Measurements from ENCODE around the gene RNU1-3. TPM values are rescaled to one million over a fixed set of nuclear protein-coding genes. Genes with fewer than 3 reads are reported as not detected.
"Not testable (repeated sequence)": the region's sequence is repeated elsewhere in the genome, so short reads cannot be mapped to it uniquely, and the experiment has no call there.

RNU1-3 gene
- total RNA-seq, 1 donor from 2014 or later: under 0.01 TPM

DNA sequence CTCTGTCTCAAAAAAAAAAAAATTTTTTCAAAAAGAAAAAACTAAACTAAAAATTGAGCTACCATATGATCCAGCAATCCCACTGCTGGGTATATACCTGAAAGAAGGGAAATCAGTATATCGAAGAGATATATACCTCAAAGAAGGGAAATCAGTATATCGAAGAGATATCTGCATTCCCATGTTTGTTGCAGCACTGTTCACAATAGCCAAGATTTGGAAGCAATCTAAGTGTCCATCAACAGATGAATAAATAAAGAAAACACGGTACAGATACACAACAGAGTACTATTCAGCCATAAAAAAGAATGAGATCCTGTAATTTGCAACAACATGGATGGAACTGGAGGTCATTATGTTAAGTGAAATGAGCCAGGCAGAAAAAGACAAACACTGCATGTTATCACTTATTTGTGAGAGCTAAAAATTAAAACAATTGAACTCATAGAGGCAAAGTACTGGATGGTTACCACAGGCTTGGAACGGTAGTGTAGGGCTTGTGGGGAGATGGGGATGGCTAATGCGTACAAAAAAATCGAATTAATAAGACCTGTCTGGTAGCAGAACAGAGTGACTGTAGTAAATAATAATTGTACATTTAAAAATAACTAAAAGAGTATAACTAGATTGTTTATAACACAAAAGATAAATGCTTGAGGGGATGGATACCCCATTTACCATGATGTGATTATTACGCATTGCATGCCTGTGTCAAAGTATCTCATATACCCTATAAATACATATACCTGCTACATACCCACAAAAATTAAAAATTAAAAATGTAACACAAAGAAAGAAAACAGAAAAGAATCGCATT is 25.4 kb downstream of the RNU1-3 start:
- not testable (repeated sequence) for DNase-seq (ENCODE audit: extremely low read depth, low read depth, low spot score)

DNA sequence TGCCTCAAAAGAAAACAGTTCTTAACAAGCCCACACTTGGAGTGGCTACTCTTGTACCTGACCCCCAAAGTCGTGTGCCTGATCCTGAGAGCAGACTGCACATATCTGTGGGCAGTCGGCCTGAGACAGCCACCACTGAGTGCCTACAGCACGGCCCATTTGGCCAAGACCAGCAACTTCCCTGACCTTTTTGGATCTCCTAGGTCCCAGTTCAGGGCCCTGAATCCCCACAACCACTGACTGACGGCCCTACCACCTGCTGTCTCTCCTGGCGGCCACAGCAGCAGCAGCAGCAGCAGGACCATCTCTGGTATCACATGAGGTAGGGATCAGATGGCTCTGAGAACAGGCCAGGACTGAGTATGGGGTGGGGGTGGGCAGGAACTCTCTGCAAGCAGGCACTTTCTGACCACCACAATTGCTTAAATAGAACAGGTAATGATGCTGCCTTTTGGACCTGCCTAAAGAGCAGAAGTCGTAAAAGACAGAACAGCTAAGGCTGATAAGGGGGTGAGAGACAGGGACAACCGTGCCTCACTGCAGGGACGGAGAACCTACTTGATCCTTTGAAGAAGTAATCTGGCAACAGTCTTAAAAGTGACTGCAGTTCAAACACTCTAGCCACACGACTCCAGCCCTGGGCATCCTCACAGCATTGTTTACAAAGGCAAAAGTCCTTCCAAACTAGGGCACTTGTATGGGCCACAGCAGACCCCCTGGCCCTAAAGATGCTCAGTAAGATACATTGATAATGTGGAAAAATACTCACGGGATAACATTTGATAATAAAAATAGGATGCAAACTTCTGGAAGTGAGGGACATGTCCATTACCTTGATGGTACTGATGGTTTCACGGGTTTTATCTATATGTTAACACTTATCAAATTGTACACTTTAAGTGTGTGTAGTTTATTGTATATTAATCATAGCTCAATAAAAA is 27.4 kb downstream of the RNU1-3 start:
- DNase-seq (ENCODE audit: extremely low read depth, low read depth, low spot score): not testable (repeated sequence)

DNA sequence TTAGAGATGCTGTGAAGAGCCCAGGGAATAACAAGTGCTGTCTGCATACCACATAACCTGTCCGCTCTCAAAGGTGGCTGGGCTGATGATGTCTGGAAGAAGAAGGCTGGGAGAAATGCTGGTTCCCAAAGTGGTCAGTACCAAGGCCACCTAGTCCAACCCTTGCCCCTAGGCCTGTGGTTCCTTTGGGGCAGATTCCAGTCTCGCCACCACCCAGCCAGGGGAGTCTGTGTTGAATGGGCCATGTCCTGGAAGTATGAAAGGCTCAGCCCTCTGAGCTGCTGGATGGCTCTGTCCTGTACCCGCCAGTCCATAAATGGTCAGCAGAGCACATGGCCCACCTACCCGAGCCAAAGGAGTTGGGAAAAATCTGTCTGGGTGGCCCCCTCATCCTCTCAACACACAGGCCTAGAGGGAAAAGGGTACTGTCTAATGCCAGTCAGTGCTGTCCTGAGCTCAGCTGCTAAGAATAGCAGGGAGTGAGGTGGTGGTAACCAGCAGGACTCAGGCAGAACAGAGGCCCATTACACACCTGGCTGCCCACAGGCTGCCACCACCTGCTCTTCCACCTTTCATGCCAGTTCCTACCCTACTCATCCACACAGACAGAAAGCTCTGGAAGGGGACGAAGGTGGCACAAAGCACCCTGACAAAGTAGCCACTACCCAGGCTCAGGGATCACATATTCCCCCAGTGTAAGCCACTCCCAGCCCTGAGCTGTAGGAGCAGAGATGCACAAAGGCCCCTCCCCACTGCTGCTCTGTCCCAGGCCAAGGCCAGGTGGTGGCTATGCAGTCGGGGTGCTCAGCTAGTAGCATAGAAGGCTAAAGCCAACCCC is 28.6 kb downstream of the RNU1-3 start:
- DNase-seq (ENCODE audit: extremely low read depth, low read depth, low spot score): not testable (repeated sequence)

DNA sequence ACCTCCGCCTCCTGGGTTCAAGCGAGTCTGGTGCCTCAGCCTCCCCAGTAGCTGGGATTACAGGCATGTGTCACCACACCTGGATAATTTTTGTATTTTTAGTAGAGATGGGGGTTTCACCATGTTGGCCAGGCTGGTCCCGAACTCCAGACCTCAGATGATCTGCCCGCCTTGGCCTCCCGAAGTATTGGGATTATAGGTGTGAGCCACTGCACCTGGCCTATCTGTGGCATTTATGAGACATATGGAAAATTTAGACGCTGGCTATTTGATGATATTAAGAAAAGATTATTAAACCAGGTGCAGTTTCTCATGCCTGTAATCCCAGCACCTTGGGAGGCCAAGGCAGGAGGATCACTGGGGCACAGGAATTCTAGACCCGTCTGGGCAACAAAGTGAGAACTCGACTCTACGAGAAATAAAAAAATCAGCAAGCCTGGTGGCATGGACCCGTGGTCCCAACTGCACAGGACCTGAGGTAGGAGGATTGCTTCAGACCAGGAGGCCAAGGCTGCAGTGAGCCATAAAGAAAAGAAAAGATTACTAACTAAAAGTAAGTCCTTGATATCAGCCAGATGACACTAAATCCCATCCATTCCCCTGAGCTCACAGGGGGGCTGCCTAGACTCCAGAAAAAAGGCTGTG is 30.1 kb downstream of the RNU1-3 start:
- not testable (repeated sequence) for DNase-seq (ENCODE audit: extremely low read depth, low read depth, low spot score)

DNA sequence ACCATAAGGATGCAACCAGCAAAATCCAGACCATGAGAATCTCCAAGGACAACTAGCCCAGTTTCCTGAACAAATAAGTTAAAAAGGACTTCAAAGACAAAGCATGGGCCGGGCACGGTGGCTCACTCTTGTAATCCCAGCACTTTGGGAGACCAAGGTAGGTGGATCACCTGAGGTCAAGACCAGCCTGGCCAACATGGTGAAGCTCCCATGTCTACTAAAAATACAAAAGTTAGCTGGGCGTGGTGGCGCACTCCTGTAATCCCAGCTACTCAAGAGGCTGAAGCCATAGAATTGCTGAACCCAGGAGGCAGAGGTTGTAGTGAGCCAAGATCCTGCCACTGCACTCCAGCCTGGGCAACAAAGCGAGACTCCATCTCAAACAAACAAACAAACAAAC is 30.8 kb downstream of the RNU1-3 start:
- not testable (repeated sequence) for DNase-seq (ENCODE audit: extremely low read depth, low read depth, low spot score)

DNA sequence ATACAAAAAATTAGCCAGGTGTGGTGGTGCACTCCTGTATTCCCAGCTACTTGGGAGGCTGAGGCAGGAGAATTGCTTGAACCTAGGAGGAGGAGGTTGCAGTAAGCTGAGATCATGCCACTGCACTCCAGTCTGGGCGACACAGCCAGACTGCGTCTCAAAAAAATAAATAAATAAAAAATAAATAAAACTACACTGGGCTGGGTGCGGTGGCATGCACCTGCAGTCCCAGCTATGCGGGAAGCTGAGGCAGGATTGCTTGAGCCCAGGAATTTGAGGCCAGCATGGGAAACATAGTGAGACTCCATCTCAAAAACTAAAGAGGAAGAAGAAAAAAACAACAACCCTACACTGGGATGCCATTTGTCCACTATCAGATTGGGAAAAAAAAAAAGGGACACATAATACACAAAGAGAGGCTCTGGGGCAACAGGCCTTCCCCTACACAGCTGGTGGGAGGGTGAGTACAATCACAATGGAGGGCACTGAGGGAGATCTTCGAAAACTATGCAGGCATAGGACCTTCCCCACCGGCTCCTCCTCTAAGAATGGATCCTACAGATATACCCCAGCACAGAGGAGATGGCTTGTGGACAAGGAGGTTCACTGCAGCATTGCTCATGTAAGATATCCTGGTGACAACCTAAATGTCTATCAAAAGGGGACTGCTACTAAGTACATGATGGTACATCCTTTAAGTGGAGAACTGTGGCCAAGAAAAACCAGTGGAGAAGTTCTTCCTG is 33.0 kb downstream of the RNU1-3 start:
- not testable (repeated sequence) for DNase-seq (ENCODE audit: extremely low read depth, low read depth, low spot score)

DNA sequence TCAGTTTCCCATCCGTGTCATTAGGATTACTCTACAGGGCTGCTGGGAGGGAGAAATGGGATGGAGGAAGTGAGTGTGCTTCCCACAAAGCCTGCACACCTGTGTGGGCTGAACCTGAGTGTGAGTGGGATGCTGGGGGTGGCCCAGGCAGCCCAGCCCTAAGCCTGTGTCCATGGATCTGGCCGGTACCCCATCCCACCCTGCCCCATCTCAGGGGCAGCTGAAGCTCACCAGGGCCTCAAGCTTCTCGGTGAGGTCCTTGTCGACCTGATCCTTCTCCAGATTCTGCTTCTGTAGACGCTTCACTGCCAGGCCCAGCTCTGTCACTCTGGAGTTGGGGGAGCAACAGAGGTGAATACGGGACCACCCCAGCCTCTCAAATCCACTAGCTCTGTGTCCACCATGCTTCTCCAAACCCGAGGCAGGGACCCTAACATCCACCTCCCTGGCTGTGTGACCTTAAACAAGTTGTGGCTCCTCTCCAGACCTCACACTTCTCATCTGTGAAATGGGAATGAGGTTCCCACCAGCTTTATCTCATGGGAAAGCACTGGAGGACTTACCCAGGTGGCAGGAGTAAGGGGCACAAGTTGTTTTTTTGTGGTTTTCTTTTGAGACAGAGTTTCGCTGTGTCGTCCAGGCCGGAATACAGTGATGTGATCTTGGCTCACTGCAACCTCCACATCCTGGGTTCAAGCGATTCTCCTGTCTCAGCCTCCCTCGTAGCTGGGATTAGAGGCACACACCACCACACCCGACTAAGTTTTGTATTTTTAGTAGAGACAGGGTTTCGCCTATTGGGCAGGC is 34.5 kb downstream of the RNU1-3 start:
- DNase-seq (ENCODE audit: extremely low read depth, low read depth, low spot score): not testable (repeated sequence)

DNA sequence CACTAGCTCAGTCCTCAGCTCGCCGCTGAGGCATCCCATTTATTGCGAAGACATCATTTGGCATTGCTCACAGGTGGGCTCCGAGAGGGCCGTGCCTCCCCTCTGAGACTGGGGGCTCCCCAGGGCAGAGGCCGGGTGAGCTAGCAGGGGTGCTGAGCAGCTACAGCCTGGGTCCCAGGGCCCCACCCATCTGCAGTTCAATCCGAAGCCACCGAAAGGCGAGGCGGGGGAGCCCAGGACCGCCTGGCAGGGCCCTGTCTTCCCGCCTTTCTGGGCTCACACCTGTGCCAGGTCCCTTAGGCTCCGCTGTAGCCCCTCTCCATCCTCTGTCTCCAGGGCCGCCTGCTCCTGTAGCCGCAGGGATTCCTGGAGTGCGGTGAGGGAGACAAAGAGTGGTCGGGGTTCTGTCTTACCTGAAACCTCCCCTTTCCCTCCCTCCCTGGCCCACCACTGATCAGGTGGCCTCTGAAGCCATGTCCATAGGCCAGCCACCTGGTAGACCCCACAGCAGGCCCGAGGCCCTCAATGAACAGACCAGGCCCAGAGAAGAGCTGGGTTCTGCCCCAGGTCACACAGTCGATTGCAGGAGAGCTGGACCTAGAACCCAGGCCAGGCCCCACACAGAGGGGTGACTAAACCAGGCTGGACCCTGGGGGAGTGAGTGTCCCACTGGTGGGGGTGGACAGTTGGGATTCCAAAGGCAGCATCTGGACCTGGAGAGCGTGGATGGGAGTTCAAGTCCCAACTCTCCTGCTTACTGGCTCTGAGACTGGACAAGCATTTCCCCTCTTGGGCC is 35.3 kb downstream of the RNU1-3 start:
- no peak for DNase-seq (ENCODE audit: extremely low read depth, low read depth, low spot score)

DNA sequence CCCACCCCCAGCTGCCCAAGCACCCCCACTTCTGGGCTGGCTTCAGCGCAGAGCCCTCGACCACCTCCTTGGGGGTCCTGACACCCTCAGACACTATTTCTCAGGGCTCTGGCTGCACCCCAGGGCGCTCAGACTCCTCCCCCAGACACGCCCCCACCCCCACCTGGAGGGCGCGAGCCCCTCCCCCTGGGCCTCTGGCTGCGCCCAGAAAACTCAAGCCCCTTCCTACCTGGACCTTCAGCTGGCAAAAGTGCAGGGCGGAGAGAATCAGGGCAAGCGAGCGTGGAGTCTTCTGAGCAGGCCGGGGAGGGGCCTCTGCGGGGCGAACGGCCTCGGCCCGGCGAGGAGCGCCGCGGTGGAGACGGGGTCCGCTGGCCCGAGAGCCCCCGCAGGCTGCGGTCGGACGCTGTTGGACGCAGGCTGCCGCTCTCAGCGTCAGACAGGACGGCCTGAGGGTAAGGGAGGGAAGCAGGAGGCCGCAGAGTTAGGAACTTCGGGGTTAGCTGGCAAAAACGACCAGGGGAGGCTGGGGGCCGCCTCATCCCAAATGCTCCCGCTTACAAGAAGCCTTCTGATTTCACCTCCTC is 36.0 kb downstream of the RNU1-3 start:
- DNase-seq (ENCODE audit: extremely low read depth, low read depth, low spot score): no peak

DNA sequence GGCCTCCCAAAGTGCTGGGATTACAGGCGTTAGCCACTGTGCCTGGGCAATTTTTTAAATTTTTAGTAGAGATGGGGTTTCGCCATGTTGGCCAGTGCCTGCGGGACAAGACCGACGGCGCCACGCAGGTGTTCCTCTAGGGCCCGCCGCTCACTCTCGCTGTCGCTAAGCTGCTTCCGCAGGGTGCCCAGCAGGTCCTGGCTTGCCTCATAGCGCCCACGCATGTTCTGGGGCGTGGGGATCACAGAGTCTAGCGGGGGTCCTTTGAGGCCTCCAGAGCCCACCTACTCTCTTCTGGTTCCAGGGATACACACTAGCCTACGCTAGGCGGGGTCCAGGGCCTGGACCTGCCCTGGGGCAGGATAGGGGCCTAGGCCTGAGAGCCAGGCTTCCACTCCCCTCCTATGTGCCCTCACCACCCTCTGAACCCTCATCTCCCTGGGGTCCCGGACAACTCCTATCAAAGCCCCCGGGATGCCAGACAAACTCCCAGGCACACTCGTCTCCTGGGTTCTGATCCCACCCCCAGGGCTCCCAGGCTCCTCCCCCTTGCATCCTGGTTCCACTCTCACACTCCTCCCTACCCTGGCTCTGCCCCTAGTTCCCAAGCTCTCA is 36.7 kb downstream of the RNU1-3 start:
- DNase-seq (ENCODE audit: extremely low read depth, low read depth, low spot score): not testable (repeated sequence)

DNA sequence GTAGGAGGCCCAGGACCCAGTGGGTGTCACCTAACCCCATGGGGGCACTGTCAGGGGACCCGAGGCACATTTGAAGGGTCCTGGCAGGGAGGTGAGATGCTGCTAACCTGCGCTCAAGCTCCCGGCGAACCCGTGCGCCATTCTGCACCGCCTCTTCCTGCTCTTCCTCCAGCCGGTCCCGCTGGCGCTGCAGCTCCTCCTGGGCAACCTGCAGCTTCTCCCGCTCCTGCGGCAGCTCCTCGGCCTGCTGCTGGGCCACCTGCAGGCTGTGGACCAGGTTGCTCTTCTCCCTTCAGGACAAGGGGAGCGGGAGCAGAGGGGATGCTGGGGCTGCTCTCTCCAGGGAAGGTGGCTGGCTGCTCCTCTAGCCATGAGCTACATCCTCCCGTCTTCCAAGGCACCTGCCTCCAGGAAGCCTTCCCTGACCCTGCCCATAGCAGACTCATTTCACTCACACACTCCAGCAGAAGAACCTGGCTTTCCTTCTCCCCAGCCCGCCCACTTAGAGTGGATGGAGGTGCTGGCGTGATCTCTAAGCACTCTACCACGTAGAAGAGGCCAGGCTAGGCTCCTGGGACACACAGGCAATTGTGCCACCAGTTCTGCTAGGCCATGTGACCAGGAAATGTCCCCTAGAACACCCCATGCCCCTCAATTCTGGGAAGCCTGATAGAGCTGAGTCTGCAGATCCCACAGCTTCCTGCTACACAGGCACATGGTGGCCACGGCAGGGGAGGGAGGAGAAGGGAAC is 38.2 kb downstream of the RNU1-3 start:
- DNase-seq (ENCODE audit: extremely low read depth, low read depth, low spot score): no peak

DNA sequence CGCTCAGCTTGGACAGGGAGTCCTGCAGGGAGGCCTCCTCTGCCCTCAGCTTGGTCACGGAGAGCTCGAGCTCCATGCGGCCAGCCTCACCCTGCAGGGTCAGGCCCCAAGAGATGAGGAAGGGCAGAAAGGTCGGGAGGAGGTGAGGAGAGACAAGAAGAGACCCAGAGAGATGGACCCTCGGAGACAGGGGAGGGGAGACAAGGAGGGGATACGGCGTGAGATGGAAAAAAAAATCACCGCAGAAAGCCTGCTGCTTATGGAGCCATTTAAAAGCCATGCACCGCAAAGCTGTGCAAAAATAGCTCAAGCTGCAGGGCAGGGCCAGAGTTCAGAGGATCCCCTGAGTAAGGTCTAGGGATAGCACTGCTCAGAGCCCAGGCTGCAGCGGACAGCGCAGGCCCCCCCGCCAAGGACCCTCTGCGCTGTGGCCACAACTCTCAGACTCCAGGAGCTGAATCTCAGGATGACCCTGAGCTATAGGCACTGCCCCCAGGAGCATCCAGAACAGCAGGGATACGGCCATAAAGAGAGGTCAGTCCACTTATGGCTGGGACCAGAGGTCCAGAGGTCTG is 40.3 kb downstream of the RNU1-3 start:
- DNase-seq (ENCODE audit: extremely low read depth, low read depth, low spot score): not testable (repeated sequence)

DNA sequence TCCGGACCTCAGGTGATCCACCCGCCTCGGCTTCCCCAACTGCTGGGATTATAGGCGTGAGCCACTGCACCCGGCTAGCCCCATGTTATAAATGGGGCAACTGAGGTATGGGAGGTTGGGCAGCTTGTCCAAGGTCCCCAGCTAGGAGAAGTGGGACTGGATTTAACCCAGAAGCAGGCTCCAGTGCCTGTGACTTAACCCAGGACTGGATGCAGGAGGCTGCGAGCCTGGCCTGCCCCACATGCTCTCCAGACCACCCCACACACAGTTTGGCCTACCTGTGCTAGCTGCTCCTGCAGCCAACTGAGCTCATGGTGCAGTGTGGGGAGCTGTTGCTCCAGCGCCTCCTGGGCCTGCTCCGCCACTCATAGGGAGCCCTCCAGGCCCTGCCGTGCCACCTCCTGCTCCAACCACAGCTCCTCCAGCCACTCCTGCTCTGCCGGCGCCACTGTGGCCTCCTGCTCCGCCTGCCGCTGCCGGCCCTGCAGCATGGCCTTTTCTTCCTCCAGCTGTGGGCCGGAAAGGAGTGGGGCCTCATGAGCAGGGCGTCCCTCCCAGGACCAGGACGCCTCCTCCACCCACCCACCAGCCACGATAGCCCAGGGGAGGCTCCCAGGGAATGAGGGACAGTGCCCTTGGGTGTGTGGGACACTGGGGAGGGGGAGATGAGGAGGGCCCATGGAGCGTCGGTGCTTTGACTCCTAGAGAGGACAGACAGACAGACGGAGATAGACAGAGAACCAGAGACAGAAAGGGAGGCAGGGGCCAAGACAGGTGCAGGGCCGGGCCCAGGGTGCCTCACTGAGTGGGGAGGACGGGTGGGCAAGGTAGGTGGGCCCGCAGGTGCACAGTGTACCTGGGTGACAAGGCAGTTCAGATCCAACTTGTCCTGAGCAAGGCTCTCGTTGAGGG is 41.0 kb downstream of the RNU1-3 start:
- no peak for DNase-seq (ENCODE audit: extremely low read depth, low read depth, low spot score)

DNA sequence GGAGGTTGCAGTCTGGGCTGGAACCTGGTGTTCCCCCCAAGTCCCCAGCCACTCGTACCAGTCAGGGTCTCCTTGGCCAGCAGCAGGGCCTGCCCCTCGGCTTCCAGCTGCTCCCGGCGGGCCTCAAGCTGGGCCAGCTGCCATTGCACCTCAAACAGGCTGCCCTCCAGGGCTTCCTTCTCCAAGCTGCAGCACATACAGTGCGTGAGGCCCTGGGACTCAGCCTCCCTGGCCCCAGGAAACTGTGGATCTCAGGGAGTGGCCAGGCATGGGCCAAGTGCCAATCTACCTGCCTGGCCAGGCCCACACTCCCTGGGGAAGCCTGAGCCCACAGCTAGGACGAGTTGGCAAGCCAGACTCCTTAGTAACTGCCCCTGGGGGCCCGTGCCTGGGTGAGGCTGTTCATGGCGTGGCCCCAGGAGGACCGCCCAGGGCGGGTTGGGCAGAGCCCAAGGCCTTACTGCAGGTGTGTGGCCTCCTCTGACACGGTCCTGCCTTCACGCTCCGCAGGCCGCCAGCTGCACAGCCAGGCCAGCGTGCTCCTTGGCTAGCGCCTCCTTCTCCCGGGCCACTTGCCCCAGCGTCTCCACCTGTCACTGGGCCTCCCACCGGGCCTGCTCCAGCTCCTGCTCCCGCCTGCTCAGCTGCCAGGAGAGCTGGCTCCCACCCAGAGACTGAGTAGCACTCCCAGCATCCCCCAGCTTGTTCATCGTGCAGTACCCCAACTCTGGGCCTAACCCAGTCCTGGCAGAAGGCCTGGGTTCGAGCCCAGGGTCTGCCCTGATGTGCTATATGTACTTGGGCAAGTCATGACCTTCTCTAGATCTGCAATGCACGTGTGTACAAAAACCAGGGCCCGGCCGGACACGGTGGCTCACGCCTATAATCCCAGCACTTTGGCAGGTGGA is 42.7 kb downstream of the RNU1-3 start:
- not testable (repeated sequence) for DNase-seq (ENCODE audit: extremely low read depth, low read depth, low spot score)

Data from glomerular endothelial cell (primary cell).